Smooth muscle cell of the brain vasculature (primary cell): ENCODE results near the gene ZNF486.
"Not testable (repeated sequence)": the region's sequence is repeated elsewhere in the genome, so short reads cannot be mapped to it uniquely, and the experiment has no call there.

ENCODE experiments used
- DNase-seq: peaks from one replicate; pipeline ENCODE4 v3.0.0-alpha.2; 2012; ENCODE audit warnings: low read depth, low spot score

The ZNF486 gene

GRCh38 chr19:20167020-20167644, at the start of gene ZNF486:
Gene ZNF486, plus strand, starts transcription at chr19:20167214. Its CDS starts 117 bp downstream, at chr19:20167331.
- DNase-seq = peak; percentile 91

GRCh38 chr19:20118064-20118839, 48.8 kb upstream of the ZNF486 start:
- DNase-seq = not testable (repeated sequence)

- DNase-seq = no peak
Observed at GRCh38 chr19:20124879-20125278, 42.1 kb upstream of the ZNF486 start.

- DNase-seq = not testable (repeated sequence)
Observed at GRCh38 chr19:20132933-20133332, 34.1 kb upstream of the ZNF486 start.

DNA sequence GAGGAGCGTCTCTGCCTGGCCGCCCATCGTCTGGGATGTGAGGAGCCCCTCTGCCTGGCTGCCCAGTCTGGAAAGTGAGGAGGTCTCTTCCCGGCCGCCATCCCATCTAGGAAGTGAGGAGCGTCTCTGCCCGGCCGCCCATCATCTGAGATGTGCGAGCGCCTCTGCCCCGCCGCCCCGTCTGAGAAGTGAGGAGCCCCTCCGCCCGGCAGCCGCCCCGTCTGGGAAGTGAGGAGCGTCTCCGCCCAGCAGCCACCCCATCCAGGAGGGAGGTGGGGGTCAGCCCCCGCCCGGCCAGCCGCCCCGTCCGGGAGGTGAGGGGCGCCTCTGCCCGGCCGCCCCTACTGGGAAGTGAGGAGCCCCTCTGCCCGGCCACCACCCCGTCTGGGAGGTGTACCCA, 29.3 kb upstream of the ZNF486 start:
- not testable (repeated sequence) for DNase-seq

DNA sequence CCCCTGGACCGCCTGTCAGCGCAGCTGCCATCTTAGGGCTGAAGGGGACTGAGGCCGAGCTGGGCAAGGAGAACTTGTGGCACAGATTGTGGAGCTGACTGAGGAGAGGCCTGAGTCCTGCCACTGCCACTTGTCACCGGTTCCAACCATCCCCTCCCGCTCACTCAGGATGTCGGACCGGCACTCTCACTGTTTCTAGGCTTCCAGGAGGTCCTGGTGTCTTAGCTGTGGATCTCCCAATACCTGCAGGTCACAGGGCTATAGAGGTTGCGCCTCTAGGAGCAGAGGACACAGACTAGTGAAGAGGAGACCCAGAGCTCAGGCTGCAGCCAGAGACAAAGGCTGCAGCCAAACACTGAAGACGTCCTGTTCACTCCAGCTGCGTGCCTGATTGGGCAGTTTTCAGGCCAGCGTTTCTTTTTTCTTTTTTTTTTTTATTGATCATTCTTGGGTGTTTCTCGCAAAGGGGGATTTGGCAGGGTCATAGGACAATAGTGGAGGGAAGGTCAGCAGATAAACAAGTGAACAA, 15.3 kb upstream of the ZNF486 start:
- DNase-seq = no peak

- not testable (repeated sequence) for DNase-seq
Observed at GRCh38 chr19:20152506-20152905, 14.5 kb upstream of the ZNF486 start.

DNA sequence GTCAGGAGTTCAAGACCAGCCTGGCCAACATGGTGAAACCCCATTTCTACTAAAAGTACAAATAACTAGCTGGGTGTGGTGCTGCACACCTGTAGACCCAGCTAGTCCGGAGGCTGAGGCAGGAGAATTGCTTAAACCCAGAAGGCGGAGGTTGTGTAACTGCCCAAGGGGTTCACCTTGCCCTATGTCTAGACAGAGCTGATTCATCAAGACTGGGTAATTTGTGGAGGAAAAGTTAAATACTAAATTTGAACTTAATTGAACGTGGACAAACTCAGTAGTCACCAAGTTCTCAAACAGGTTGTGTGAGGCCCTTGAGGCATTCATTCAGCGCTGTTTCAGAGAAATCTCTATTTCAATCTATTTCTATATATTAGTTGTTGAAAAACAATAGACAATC, 13.7 kb upstream of the ZNF486 start:
- DNase-seq = no peak

GRCh38 chr19:20154636-20155035, 12.4 kb upstream of the ZNF486 start:
- no peak for DNase-seq

GRCh38 chr19:20162821-20163220, 4.2 kb upstream of the ZNF486 start:
- DNase-seq = no peak

DNA sequence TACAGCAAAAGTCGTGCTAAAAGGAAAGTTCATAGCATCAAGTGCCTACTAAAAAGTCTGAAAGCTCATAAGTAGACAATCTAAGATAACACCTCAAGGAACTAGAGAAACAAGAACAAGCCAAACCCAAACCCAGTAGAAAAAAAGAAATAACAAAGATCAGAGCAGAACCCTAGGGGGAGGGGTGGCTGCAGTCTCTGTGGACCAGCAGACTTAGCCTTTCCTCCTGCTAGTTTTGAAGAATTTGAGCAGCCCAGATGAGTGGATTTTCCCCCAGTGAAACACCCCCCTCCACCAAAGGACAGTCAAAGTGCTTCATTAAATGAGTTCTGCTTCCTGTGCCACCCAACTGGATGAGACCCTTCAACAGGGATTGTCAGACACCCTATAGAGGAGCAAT, 2.6 kb upstream of the ZNF486 start:
- no peak for DNase-seq

DNA sequence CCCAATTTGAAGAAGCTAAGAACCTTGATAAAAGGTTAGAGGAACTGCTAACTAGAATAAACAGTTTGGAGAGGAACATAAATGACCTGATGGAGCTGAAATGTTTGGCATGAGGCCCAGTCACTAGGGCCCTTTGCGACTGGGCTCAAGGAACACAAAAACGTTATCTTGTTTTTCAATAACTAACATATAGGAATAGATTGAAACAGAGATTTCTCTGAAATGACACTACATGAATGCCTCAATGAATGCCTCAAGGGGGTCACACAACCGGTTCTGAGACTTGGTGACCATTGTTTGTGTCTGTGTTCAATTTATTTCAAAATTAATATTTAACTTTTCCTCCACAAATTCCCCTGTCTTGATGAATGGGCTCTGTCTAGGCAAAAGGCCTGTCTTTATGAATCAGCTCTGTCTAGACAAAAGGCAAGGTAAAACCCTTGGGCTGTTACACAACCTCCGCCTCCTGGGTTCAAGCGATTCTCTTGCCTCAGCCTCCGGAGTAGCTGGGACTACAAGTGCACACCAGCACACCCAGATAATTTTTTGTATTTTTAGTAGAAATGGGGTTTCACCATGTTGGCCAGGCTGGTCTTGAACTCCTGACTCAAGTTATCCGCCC, 932 bp upstream of the ZNF486 start:
- DNase-seq = no peak

DNA sequence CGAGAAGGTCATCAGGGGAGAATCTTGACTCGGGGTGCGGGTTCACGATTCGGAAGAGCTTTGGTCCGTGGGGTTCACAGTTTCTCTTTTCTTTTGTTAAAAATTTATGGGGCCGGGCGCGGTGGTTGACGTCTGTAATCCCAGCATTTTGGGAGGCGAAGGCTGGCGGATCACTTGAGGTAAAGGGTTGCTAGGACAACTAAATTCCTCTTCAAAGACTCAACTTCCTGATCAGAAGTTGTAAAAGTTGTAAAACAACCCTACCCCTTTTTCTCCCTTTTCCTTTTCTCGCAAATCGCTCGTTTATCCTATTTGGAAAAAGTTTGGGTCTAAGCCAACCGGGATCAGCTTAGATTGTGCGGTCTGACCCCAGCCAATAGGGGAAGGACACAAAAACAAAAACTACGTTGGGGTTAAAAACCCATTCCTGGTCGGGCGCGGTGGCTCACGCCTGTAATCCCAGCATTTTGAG, 673 bp downstream of the ZNF486 start:
- no peak for DNase-seq

DNA sequence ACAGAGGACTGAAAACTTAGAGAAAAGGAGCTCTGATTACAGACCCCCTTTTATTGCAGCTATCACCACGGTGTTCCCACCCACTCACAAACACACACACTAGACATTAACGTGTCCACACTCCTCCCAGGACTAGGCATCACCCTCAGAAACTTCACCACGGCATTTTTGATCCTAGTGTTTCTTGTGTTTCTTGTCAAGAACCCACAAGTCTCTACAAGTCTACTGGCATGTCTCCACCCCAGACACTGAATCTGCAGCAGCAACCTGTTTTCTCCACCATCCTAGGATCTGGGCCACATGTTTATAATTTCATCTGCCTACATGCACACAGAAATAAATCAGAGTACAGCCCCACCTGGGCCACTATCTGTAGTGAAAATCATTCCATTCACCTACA, 4.3 kb downstream of the ZNF486 start:
- no peak for DNase-seq

DNA sequence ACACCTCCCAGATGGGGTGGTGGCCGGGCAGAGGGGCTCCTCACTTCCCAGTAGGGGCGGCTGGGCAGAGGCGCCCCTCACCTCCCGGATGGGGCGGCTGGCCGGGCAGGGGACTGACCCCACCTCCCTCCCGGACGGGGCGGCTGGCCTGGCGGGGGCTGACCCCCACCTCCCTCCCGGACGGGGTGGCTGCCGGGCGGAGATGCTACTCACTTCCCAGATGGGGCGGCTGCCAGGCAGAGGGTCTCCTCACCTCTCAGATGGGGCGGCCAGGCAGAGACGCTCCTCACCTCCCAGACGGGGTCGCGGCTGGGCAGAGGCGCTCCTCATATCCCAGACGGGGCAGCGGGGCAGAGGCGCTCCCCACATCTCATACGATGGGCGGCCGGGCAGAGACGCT, 8.8 kb downstream of the ZNF486 start:
- DNase-seq = not testable (repeated sequence)

DNA sequence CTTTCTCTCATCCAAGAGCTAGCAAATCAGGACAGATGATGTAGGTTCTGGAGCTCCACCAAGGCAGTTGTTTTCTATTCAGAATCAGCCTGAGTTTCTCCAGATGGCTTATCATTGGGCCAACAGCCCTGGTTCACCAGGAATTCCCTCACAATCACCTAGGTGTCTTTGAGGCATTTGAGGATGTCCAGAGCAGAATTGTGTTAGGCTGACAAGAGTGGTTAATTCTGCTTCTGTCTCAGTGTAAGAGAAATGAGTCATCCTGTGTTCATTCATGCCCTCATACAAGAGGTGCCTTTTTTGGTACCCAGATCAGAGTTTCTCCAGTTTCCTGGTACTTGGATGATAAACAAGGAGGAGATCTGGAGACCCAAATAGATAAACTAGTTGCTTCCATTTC, 12.9 kb downstream of the ZNF486 start:
- DNase-seq = not testable (repeated sequence)

GRCh38 chr19:20182222-20182785, 15.3 kb downstream of the ZNF486 start:
- DNase-seq = no peak

- no peak for DNase-seq
Observed at GRCh38 chr19:20186174-20186573, 19.2 kb downstream of the ZNF486 start.

- DNase-seq = no peak
Observed at GRCh38 chr19:20197747-20198146, 30.7 kb downstream of the ZNF486 start.

GRCh38 chr19:20209051-20209450, 42.0 kb downstream of the ZNF486 start:
- no peak for DNase-seq

GRCh38 chr19:20214366-20214765, 47.4 kb downstream of the ZNF486 start:
- not testable (repeated sequence) for DNase-seq

GRCh38 chr19:20221605-20222004, 54.6 kb downstream of the ZNF486 start:
- not testable (repeated sequence) for DNase-seq
